Measurements from ENCODE around the gene COL25A1.

DNA sequence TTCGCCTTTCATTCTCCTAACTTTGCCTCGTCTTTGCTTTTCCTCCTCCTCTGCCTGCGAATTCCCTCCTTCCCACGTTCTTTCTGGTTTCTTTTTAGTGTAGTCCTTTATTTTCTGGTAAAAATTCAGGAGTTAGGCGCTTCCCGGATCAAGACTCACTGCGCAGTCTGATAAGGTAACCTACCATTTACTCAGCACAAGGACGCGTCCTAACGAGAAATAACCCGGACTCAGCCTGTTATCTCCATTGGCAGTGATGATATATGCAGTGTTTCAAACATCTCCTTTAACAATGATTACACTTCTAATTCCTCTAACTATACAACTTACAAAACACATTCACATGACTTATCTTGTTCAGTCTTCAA is 539.2 kb downstream of the COL25A1 start:
- TF ChIP-seq, protein P1, sequence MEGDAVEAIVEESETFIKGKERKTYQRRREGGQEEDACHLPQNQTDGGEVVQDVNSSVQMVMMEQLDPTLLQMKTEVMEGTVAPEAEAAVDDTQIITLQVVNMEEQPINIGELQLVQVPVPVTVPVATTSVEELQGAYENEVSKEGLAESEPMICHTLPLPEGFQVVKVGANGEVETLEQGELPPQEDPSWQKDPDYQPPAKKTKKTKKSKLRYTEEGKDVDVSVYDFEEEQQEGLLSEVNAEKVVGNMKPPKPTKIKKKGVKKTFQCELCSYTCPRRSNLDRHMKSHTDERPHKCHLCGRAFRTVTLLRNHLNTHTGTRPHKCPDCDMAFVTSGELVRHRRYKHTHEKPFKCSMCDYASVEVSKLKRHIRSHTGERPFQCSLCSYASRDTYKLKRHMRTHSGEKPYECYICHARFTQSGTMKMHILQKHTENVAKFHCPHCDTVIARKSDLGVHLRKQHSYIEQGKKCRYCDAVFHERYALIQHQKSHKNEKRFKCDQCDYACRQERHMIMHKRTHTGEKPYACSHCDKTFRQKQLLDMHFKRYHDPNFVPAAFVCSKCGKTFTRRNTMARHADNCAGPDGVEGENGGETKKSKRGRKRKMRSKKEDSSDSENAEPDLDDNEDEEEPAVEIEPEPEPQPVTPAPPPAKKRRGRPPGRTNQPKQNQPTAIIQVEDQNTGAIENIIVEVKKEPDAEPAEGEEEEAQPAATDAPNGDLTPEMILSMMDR (conservative IDR thresholded peaks at IDR 0.05; ENCODE audit: low read depth, low read length): no peak
- TF ChIP-seq EZH2 (IDR thresholded peaks at IDR 0.05; ENCODE audit: borderline replicate concordance, low read depth, low read length, poor library complexity, severe bottlenecking): no peak
